C4-2B (cell line): ENCODE measurements around the gene CPLX4.

ENCODE experiments used
- H3K27ac ChIP-seq: fragments of 450-650 bp; 2 replicates; pipeline ENCODE4 v1.5.1; 2017
- ZFX ChIP-seq: fragments of 450-650 bp; IDR thresholded peaks from 2 replicates; pipeline ENCODE4 v1.6.1; 2017
- TF ChIP-seq, protein P1 (sequence below): fragments of 450-650 bp; conservative IDR thresholded peaks from 2 replicates; pipeline ENCODE4 v1.5.1; 2017; ENCODE audit warnings: mild to moderate bottlenecking

Gene CPLX4

GRCh38 chr18:59318460-59319050 lies at the start of gene CPLX4:
TSS of gene CPLX4 (minus strand) at chr18:59318649. CDS start at chr18:59318462, 187 bp downstream.
- TF ChIP-seq ZFX = no peak
- TF ChIP-seq, protein P1, sequence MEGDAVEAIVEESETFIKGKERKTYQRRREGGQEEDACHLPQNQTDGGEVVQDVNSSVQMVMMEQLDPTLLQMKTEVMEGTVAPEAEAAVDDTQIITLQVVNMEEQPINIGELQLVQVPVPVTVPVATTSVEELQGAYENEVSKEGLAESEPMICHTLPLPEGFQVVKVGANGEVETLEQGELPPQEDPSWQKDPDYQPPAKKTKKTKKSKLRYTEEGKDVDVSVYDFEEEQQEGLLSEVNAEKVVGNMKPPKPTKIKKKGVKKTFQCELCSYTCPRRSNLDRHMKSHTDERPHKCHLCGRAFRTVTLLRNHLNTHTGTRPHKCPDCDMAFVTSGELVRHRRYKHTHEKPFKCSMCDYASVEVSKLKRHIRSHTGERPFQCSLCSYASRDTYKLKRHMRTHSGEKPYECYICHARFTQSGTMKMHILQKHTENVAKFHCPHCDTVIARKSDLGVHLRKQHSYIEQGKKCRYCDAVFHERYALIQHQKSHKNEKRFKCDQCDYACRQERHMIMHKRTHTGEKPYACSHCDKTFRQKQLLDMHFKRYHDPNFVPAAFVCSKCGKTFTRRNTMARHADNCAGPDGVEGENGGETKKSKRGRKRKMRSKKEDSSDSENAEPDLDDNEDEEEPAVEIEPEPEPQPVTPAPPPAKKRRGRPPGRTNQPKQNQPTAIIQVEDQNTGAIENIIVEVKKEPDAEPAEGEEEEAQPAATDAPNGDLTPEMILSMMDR = no peak
- no peak within 1 kb of the TSS for H3K27ac ChIP-seq

DNA sequence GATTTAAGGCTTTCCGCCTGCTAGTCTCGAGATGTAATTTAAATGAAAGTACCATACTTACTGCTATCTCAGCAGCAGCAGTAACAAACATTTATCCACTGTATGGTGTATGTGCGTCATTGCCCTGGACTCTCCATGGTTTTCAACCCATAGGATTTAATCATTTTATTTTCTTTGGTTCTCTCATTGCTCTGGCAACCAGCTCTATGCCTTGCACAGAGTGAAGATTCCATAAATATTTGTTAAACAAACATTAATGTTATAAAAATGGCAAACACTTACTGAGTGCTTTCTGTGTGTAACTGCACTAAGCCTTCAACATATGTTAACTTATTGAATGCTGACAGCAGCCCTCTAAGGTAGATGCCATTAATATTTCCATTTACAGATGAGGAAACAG lies 41.9 kb upstream of the CPLX4 start:
- H3K27ac ChIP-seq = no peak overlapping the region
- no peak for TF ChIP-seq ZFX
- TF ChIP-seq, protein P1 = no peak

DNA sequence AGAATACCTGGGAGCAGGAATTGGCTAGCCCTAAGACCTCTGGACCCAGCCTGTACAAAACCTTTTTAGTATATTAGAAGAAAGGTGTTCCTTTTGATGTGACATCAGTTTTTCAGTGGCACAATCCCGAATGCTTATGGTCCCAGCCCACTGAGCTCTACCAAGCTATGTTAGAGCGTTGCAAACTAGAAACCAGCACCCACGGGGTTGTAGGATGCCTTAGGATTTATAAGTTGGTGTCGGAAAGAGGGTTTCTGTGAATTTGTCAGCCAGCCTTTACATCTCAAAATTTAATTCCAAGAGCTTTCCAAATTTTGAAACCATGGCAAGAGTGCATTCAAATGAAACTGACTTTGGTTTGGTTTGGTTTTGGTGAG lies 41.1 kb upstream of the CPLX4 start:
- peak overlapping the region; percentile 89 for H3K27ac ChIP-seq
- TF ChIP-seq, protein P1 = no peak

GRCh38 chr18:59358712-59359575 lies 40.5 kb upstream of the CPLX4 start, which contains the start of gene LMAN1:
TSS of gene LMAN1 (minus strand) at chr18:59359265. CDS start at chr18:59359244, 21 bp downstream.
- peak within 1 kb of the TSS; percentile 89 for H3K27ac ChIP-seq

GRCh38 chr18:59358414-59358711 lies 39.9 kb upstream of the CPLX4 start:
- TF ChIP-seq, protein P1 = no peak
- no peak for TF ChIP-seq ZFX
- H3K27ac ChIP-seq = peak overlapping the region; percentile 89

More at GRCh38 chr18:59358712-59359575, 40.5 kb upstream of the CPLX4 start, which contains the start of gene LMAN1:
- TF ChIP-seq ZFX = peak; percentile 32; the same call in 1 of the 2 replicates
- TF ChIP-seq, protein P1 = no peak

DNA sequence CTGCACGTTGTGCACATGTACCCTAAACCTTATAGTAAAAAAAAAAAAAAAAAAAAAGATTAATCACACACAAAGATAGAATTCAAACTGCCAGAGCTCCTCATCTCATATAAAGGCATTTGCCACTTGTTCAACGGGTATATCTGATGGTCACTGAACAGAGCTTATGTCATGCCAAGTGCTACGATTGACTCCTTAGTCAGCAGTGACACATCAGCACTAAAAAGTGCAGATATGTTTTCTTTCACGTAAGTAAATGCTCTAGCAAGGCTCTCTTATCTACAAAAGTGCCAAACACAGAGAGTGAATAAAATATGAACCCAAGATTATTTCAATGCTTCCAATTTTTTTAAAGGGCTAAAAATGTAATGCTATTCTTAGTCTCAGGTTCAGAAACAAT lies 39.5 kb upstream of the CPLX4 start:
- no peak overlapping the region for H3K27ac ChIP-seq
- no peak for TF ChIP-seq ZFX
- TF ChIP-seq, protein P1 = no peak

DNA sequence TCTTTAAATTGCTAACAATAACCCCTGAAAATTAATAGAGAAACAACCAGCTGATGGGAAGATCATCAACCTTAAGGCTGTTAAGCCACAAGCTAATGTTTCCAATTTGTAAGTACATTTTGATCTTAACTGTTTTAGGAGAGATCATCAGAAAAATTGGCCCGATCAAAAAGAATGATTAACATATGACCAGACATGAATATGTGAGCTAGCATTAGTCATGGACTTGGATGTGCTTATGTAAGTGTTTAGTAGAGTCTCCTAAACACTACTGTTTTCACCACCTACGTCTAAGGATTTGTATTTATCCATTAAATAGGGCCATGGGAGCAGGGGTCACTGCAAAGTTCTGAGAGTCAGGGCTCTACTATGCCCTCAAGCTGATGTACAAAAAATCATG lies 36.3 kb upstream of the CPLX4 start:
- no peak overlapping the region for H3K27ac ChIP-seq
- TF ChIP-seq, protein P1 = no peak
- no peak for TF ChIP-seq ZFX
